HUES48 (cell line): Measurements from ENCODE around the gene CNN1.
A peak's percentile ranks its signal among the peaks of the same experiment; 100 is the strongest.

Experiments used
- H3K27ac ChIP-seq: one replicate; pipeline ENCODE4 v1.7.0; 2013; ENCODE audit warnings: low read depth, low read length, inconsistent platforms
- H3K27me3 ChIP-seq: 2 replicates; pipeline ENCODE4 v1.6.1; 2013; ENCODE audit warnings: mild to moderate bottlenecking, low read length; ENCODE audit not compliant: control insufficient read depth, insufficient read depth
- H3K36me3 ChIP-seq: 2 replicates; pipeline ENCODE4 v1.6.1; 2013; ENCODE audit warnings: low read length; ENCODE audit not compliant: control insufficient read depth, insufficient read depth
- H3K4me1 ChIP-seq: 2 replicates; pipeline ENCODE4 v1.6.1; 2013; ENCODE audit warnings: mild to moderate bottlenecking, low read length; ENCODE audit not compliant: control insufficient read depth, insufficient read depth
- H3K4me3 ChIP-seq: 2 replicates; pipeline ENCODE4 v1.5.1; 2013; ENCODE audit warnings: mild to moderate bottlenecking, low read depth, low read length
- H3K9ac ChIP-seq: 2 replicates; pipeline ENCODE4 v1.6.1; 2013; ENCODE audit warnings: mild to moderate bottlenecking, low read depth, low read length, moderate library complexity
- H3K9me3 ChIP-seq: 2 replicates; pipeline ENCODE4 v1.6.1; 2013; ENCODE audit warnings: low read length; ENCODE audit not compliant: control insufficient read depth, insufficient read depth

Gene CNN1

DNA sequence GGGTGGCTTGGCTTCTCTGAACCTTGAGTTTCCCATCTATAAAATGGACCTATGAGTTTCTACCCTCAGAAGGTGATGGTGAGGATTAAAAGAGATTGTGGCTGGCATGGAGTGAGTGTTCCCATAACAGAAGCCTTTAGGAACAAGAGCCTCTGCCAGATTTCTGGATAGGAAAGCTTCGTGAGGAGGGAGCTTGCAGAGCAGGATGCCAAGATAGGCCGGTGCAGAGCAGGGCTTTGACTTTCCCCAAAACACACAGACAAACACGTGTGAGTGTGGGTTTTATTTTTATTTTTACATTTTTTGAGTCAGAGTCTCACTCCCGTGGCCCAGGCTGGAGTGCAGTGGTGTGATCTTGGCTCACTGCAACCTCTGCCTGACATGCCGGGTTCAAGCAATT lies 3.7 kb upstream of the CNN1 start:
- Histone ChIP-seq H3K9me3 (no peaks in the 10 kb centered on the region), H3K4me1 (peaks cover 8% of the 10 kb centered on the region), H3K9ac (no peak overlapping the region), H3K36me3 (no peaks in the 10 kb centered on the region), H3K27ac (no peak overlapping the region), H3K27me3 (no peaks in the 10 kb centered on the region; the same call in 1 of the 2 replicates), H3K4me3 (no peak overlapping the region)

- H3K9me3 ChIP-seq = no peaks in the 10 kb centered on the region
- H3K4me1 ChIP-seq = peaks cover 14% of the 10 kb centered on the region
- H3K27me3 ChIP-seq = no peaks in the 10 kb centered on the region; the same call in 1 of the 2 replicates
- peak overlapping the region; percentile 67 for H3K4me3 ChIP-seq
- no peaks in the 10 kb centered on the region for H3K36me3 ChIP-seq
- H3K9ac ChIP-seq = peak overlapping the region; percentile 64
- H3K27ac ChIP-seq = peak overlapping the region; percentile 63
These were observed 2.7 kb upstream of the CNN1 start for GRCh38 chr19:11535792-11536595.

GRCh38 chr19:11539495-11540365 lies 1.1 kb downstream of the CNN1 start:
- peak overlapping the region; percentile 75; the same call in 1 of the 2 replicates for H3K9ac ChIP-seq
- H3K27me3 ChIP-seq = no peaks in the 10 kb centered on the region; the same call in 1 of the 2 replicates
- H3K27ac ChIP-seq = peak overlapping the region; percentile 94
- H3K4me3 ChIP-seq = peak overlapping the region; percentile 62
- no peaks in the 10 kb centered on the region for H3K36me3 ChIP-seq
- H3K9me3 ChIP-seq = no peaks in the 10 kb centered on the region
- peaks cover 14% of the 10 kb centered on the region for H3K4me1 ChIP-seq

- H3K4me3 ChIP-seq = peak overlapping the region; percentile 46; the same call in 1 of the 2 replicates
- H3K27ac ChIP-seq = no peak overlapping the region
- H3K9ac ChIP-seq = no peak overlapping the region
- H3K36me3 ChIP-seq = no peaks in the 10 kb centered on the region
- no peaks in the 10 kb centered on the region for H3K27me3 ChIP-seq
- no peaks in the 10 kb centered on the region for H3K9me3 ChIP-seq
- peaks cover 14% of the 10 kb centered on the region for H3K4me1 ChIP-seq
These were observed 2.0 kb downstream of the CNN1 start for GRCh38 chr19:11540645-11541044.

DNA sequence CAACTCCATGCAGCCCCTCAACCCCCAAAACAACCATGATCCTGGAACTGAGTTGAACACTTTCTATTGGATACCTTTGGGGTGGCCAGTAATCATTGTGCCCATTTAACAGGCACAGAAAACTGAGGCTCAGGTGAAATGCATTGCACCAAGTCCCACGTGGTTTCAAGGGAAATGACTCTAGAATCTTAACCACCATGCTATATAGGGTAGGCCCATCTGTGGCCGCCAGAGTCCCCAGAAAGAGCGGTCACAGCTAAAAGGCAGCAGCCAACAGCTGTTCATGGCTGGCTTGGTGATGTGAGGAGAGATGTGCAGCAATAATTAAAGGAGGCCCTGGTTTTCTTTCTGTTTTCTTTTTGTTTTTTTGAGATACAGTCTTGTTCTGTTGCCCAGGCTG lies 2.6 kb downstream of the CNN1 start:
- Histone ChIP-seq H3K4me1 (peaks cover 14% of the 10 kb centered on the region), H3K4me3 (no peak overlapping the region), H3K9me3 (no peaks in the 10 kb centered on the region), H3K27ac (no peak overlapping the region), H3K9ac (no peak overlapping the region), H3K36me3 (no peaks in the 10 kb centered on the region), H3K27me3 (no peaks in the 10 kb centered on the region)

DNA sequence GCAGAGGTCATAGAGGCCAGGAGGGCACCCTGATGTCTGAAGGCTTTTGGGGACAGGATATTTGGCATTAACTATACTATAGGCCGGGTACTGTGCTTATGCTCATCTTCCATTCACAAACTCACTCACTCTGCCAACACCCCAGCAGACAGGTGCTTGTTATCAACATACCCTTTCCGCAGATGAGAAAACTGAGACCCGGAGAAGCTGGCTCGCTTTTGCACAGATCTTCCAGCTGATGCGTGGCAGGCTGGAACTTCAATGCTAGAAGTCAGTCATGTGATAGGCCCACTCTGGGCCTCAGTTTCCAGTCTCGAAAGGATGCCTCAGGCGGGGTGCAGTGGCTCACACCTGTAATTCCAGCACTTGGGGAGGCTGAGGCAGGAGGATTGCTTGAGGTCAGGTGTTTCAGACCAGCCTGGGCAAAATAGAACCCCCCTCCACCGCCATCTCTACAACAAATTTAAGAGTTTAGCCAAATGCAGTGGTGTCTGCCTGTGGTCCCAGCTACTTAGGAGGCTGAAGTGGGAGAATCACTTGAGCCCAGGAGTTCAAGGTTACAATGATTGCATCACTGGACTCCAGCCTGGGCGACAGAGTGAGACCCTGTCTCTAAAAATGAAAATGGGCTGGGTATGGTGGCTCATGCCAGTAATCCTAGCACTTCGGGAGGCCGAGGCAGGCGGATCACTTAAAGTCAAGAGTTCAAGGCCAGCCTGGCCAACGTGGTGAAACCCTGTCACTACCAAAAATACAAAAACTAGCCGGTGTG lies 9.5 kb downstream of the CNN1 start:
- Histone ChIP-seq H3K27ac (no peak overlapping the region), H3K9ac (no peak overlapping the region), H3K9me3 (no peaks in the 10 kb centered on the region), H3K4me1 (no peaks in the 10 kb centered on the region), H3K27me3 (no peaks in the 10 kb centered on the region), H3K36me3 (peaks cover 19% of the 10 kb centered on the region), H3K4me3 (no peak overlapping the region)

DNA sequence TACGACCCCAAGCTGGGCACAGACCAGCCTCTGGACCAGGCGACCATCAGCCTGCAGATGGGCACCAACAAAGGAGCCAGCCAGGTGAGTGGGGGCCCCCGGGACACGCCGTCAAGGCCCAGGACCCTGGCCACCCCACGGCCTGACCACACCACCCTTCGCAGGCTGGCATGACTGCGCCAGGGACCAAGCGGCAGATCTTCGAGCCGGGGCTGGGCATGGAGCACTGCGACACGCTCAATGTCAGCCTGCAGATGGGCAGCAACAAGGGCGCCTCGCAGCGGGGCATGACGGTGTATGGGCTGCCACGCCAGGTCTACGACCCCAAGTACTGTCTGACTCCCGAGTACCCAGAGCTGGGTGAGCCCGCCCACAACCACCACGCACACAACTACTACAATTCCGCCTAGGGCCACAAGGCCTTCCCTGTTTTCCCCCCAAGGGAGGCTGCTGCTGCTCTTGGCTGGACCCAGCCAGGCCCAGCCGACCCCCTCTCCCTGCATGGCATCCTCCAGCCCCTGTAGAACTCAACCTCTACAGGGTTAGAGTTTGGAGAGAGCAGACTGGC lies 10.8 kb downstream of the CNN1 start:
- Histone ChIP-seq H3K4me3 (no peak overlapping the region), H3K27me3 (no peaks in the 10 kb centered on the region), H3K27ac (no peak overlapping the region), H3K4me1 (no peaks in the 10 kb centered on the region), H3K9ac (no peak overlapping the region), H3K9me3 (no peaks in the 10 kb centered on the region), H3K36me3 (peaks cover 33% of the 10 kb centered on the region)

- H3K4me1 ChIP-seq = no peaks in the 10 kb centered on the region
- no peaks in the 10 kb centered on the region for H3K9me3 ChIP-seq
- no peak overlapping the region for H3K9ac ChIP-seq
- H3K4me3 ChIP-seq = no peak overlapping the region
- H3K36me3 ChIP-seq = peaks cover 36% of the 10 kb centered on the region
- H3K27me3 ChIP-seq = no peaks in the 10 kb centered on the region
- H3K27ac ChIP-seq = no peak overlapping the region
These were observed 11.6 kb downstream of the CNN1 start for GRCh38 chr19:11550265-11550664.

DNA sequence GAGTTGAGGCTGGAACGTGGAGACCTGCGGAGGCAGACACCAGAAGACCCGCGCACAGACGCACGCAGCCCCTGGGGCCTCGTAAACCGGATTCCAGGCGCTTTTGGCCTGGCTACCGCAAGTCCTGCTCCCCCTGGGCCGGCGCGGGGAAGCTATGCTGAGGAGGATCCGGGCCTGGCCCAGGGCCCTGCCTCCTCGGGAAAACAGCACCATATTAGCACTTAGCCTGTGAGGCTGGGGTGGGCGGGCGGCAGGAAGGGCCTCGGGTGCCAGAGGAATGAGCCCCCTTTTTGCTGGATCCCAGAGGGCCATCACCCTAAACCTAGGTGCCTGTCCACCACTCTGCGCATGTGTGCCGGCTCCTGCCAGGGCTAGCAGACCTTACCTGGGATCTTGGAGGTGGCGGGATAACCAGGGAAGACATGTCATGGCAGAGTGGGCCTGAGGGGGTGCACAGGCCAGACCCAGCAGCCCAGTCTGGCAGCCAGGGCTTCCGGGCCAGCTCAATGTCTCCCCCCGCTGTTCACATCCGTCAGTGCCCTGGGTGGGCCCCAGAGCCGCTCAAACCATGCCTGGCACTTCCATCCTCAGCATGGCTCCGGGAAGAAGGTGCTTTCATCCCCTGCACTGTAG lies 13.1 kb downstream of the CNN1 start:
- H3K36me3 ChIP-seq = peaks cover 42% of the 10 kb centered on the region
- H3K27ac ChIP-seq = no peak overlapping the region
- no peaks in the 10 kb centered on the region for H3K4me1 ChIP-seq
- H3K27me3 ChIP-seq = no peaks in the 10 kb centered on the region
- no peak overlapping the region for H3K4me3 ChIP-seq
- H3K9me3 ChIP-seq = no peaks in the 10 kb centered on the region
- no peak overlapping the region for H3K9ac ChIP-seq

DNA sequence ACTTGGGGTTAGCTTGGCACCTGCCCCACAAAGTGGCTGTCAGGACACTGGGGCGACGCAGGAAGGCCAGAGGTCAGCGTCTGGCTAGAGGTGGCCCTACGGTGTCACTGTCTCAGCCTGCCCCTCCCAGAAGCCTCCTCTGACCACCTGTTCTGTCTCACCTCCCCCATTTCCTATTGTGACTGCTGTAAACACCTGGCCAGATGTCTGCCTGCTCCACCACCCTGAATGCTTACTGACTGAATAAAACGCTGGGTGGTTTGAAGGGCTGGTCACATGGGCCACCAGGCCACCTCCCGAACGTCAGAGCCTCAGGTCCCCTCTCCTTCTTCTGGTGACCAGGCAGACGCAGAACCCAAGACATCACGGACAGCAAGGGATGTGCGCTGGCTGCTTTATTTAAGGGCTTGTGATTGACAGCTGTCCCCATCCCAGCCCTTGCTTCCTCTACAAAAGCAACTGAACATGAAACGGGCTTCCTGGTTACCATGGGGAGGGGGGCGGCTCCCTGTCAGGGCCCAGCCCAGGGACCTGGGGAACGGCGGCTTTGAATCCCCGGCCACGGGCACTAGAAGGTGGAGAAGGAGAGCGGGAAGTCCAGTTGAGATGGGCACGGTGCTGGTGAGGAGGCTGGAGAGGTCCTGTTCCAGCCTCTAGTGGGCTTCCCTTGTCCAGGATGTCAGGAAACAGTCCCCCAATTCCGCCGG lies 14.2 kb downstream of the CNN1 start:
- no peak overlapping the region for H3K27ac ChIP-seq
- H3K9me3 ChIP-seq = no peaks in the 10 kb centered on the region
- no peak overlapping the region for H3K9ac ChIP-seq
- H3K36me3 ChIP-seq = peaks cover 41% of the 10 kb centered on the region
- no peaks in the 10 kb centered on the region for H3K27me3 ChIP-seq
- no peak overlapping the region for H3K4me3 ChIP-seq
- H3K4me1 ChIP-seq = no peaks in the 10 kb centered on the region
